H1 (cell line): ENCODE measurements around the gene ZNF516. TPM values are rescaled to one million over a fixed set of nuclear protein-coding genes. Genes with fewer than 3 reads are reported as not detected.

Experiments
- CTCF ChIA-PET: fragments of 300-600 bp; sonication (Branson Sonifier 250); formaldehyde crosslinking; loops from one replicate; lab custom pipeline; 2021; ENCODE audit not compliant: partially characterized antibody; lab: Charles Lee
- POLR2A ChIA-PET: fragments of 300-600 bp; sonication (Branson Sonifier 250); formaldehyde crosslinking; loops from one replicate; lab custom pipeline; 2021; ENCODE audit warnings: inconsistent platforms; ENCODE audit not compliant: partially characterized antibody; lab: Charles Lee
- DNase-seq, 2 experiments: peaks; one replicate each; pipeline versions ENCODE4 v3.0.0 to v3.0.0-alpha.2; 2010 to 2022; ENCODE audit warnings: low spot score in 2 of 2, low read depth in 1 of 2, mixed read lengths in 1 of 2
- FAIRE-seq: peaks from 2 replicates; lab custom pipeline; 2011; peaks lifted over from hg19 to GRCh38; lab: Jason Lieb, UNC
- H2AFZ ChIP-seq: 2 replicates; pipeline ENCODE4 v1.8.1; 2012; ENCODE audit warnings: low read length, inconsistent platforms
- H2AK5ac ChIP-seq: 2 replicates; pipeline ENCODE4 v1.6.1; 2013; ENCODE audit warnings: low read depth, low read length
- H2BK120ac ChIP-seq: replicated peaks from 2 replicates; pipeline ENCODE3; 2013; ENCODE audit warnings: low read depth, low read length, inconsistent platforms
- H2BK12ac ChIP-seq: 2 replicates; pipeline ENCODE4 v1.6.1; 2013; ENCODE audit warnings: low read depth, low read length
- H2BK15ac ChIP-seq: 2 replicates; pipeline ENCODE4 v1.6.1; 2013; ENCODE audit warnings: low read length
- H2BK20ac ChIP-seq: 2 replicates; pipeline ENCODE4 v1.6.1; 2013; ENCODE audit warnings: low read length
- H2BK5ac ChIP-seq: 2 replicates; pipeline ENCODE4 v1.6.1; 2013; ENCODE audit warnings: low read depth, low read length
- H3K14ac ChIP-seq: 2 replicates; pipeline ENCODE4 v1.6.1; 2013; ENCODE audit warnings: inconsistent platforms; ENCODE audit not compliant: insufficient read length
- H3K18ac ChIP-seq: 2 replicates; pipeline ENCODE4 v1.6.1; 2013; ENCODE audit warnings: low read length; ENCODE audit errors: extremely low read depth
- H3K23ac ChIP-seq: 2 replicates; pipeline ENCODE4 v1.6.1; 2013; ENCODE audit warnings: inconsistent platforms; ENCODE audit not compliant: insufficient read length
- H3K23me2 ChIP-seq: 2 replicates; pipeline ENCODE4 v1.6.1; 2013; ENCODE audit warnings: low read depth, low read length
- H3K27ac ChIP-seq: 2 replicates; pipeline ENCODE4 v1.6.1; 2011; ENCODE audit warnings: low read depth, low read length, inconsistent platforms
- H3K27me3 ChIP-seq, 4 experiments: replicated peaks in 1 of 4; 1 replicate in 1 of 4; 2 replicates in 3 of 4; pipeline versions ENCODE4 v1.6.1 to v1.8.1; 2011 to 2013; ENCODE audit warnings: low read length in 3 of 4, mild to moderate bottlenecking in 3 of 4, inconsistent platforms in 2 of 4, mixed read lengths in 2 of 4, moderate library complexity in 1 of 4; ENCODE audit not compliant: control insufficient read depth in 3 of 4, insufficient read depth in 3 of 4; ENCODE audit errors: extremely low read depth in 1 of 4
- H3K36me3 ChIP-seq, 4 experiments: 2 replicates each; pipeline versions ENCODE4 v1.6.1 to v1.8.1; 2011 to 2013; ENCODE audit warnings: mild to moderate bottlenecking in 4 of 4, low read length in 3 of 4, moderate library complexity in 2 of 4, control low read depth in 1 of 4, inconsistent platforms in 1 of 4; ENCODE audit not compliant: insufficient read depth in 4 of 4, control insufficient read depth in 2 of 4
- H3K4ac ChIP-seq: replicated peaks from 2 replicates; pipeline ENCODE3; 2013; ENCODE audit warnings: low read length, low read depth, mixed read lengths, inconsistent platforms; ENCODE audit not compliant: insufficient read length
- H3K4me1 ChIP-seq, 4 experiments: replicated peaks in 1 of 4; 1 replicate in 1 of 4; 2 replicates in 3 of 4; pipeline versions ENCODE4 v1.6.1 to v1.8.1; 2011 to 2013; ENCODE audit warnings: low read length in 3 of 4, inconsistent platforms in 2 of 4, mixed read lengths in 1 of 4; ENCODE audit not compliant: insufficient read depth in 4 of 4, control insufficient read depth in 3 of 4
- H3K4me2 ChIP-seq, 2 experiments: 2 replicates each; pipeline versions ENCODE4 v1.6.1 to v1.8.1; 2011 to 2013; ENCODE audit warnings: low read depth in 2 of 2, low read length in 2 of 2, control low read depth in 1 of 2, inconsistent platforms in 1 of 2, mild to moderate bottlenecking in 1 of 2; ENCODE audit not compliant: insufficient read depth in 1 of 2
- H3K4me3 ChIP-seq, 4 experiments: fragments of 200-600, 300-600 bp in 1 of 4; sonication (generic), shearing (Covaris generic), sonication (Bioruptor Twin) in 1 of 4; 2 replicates each; pipeline versions ENCODE4 v1.5.1 to v1.8.1; 2011 to 2016; ENCODE audit warnings: low read length in 4 of 4, low read depth in 3 of 4, control low read depth in 2 of 4, inconsistent platforms in 2 of 4, mild to moderate bottlenecking in 2 of 4, mixed read lengths in 1 of 4, moderate library complexity in 1 of 4; ENCODE audit not compliant: insufficient read depth in 2 of 4; ENCODE audit errors: extremely low read depth in 1 of 4
- H3K56ac ChIP-seq: replicated peaks from 2 replicates; pipeline ENCODE3; 2013; ENCODE audit warnings: low read depth, mild to moderate bottlenecking, mixed read lengths, low read length, inconsistent platforms; ENCODE audit not compliant: insufficient read length
- H3K79me1 ChIP-seq: 2 replicates; pipeline ENCODE4 v1.6.1; 2013; ENCODE audit warnings: low read depth, low read length, control low read depth
- H3K79me2 ChIP-seq, 2 experiments: 2 replicates each; pipeline versions ENCODE4 v1.6.1 to v1.8.1; 2012 to 2013; ENCODE audit warnings: low read length in 2 of 2, mild to moderate bottlenecking in 2 of 2, inconsistent platforms in 1 of 2; ENCODE audit not compliant: insufficient read depth in 2 of 2, control insufficient read depth in 1 of 2
- H3K9ac ChIP-seq, 4 experiments: replicated peaks in 1 of 4; 1 replicate in 1 of 4; 2 replicates in 3 of 4; pipeline versions ENCODE4 v1.6.1 to v1.8.1; 2011 to 2013; ENCODE audit warnings: low read depth in 3 of 4, low read length in 3 of 4, control low read depth in 2 of 4, mild to moderate bottlenecking in 2 of 4, moderate library complexity in 2 of 4, inconsistent platforms in 1 of 4; ENCODE audit errors: extremely low read depth in 1 of 4
- H3K9me3 ChIP-seq, 2 experiments: 2 replicates each; pipeline versions ENCODE4 v1.6.1 to v1.8.1; 2012 to 2013; ENCODE audit warnings: mild to moderate bottlenecking in 2 of 2, moderate library complexity in 2 of 2, control low read depth in 1 of 2, inconsistent platforms in 1 of 2, low read depth in 1 of 2, low read length in 1 of 2, mixed read lengths in 1 of 2; ENCODE audit not compliant: insufficient read depth in 2 of 2
- H4K20me1 ChIP-seq, 2 experiments: replicated peaks in 1 of 2; 2 replicates each; pipeline versions ENCODE3 to v1.8.1; 2011 to 2013; ENCODE audit warnings: inconsistent platforms in 2 of 2, low read length in 2 of 2, mild to moderate bottlenecking in 1 of 2; ENCODE audit not compliant: insufficient read depth in 2 of 2, control insufficient read depth in 1 of 2
- H4K5ac ChIP-seq: 2 replicates; pipeline ENCODE4 v1.6.1; 2013; ENCODE audit warnings: low read length, low read depth, mixed read lengths, inconsistent platforms; ENCODE audit not compliant: insufficient read length
- H4K8ac ChIP-seq: 2 replicates; pipeline ENCODE4 v1.8.0; 2013; ENCODE audit warnings: mild to moderate bottlenecking, moderate library complexity, low read length, inconsistent platforms; ENCODE audit not compliant: insufficient read depth; ENCODE audit errors: extremely low read depth
- H4K91ac ChIP-seq: replicated peaks from 2 replicates; pipeline ENCODE3; 2013; ENCODE audit warnings: low read length, mixed read lengths, inconsistent platforms; ENCODE audit not compliant: insufficient read length
- CREB1 ChIP-seq: IDR thresholded peaks from 2 replicates; pipeline ENCODE4 v1.6.1; 2012; ENCODE audit warnings: inconsistent platforms
- GTF2F1 ChIP-seq: IDR thresholded peaks from 2 replicates; pipeline ENCODE4 v1.6.1; 2012; ENCODE audit warnings: low read depth, low read length, improper control_type of control experiment, borderline replicate concordance
- RAD21 ChIP-seq, 2 experiments: IDR thresholded peaks in 1 of 2; conservative IDR thresholded peaks in 1 of 2; 2 replicates each; pipeline ENCODE4 v1.6.1; 2011; ENCODE audit warnings: low read depth in 2 of 2, low read length in 2 of 2, improper control_type of control experiment in 1 of 2, inconsistent platforms in 1 of 2, mild to moderate bottlenecking in 1 of 2, moderate library complexity in 1 of 2
- SIN3A ChIP-seq, 2 experiments: IDR thresholded peaks in 1 of 2; conservative IDR thresholded peaks in 1 of 2; 2 replicates each; pipeline ENCODE4 v1.6.1; 2011 to 2012; ENCODE audit warnings: low read length in 2 of 2, improper control_type of control experiment in 1 of 2, low read depth in 1 of 2, mild to moderate bottlenecking in 1 of 2
- SUZ12 ChIP-seq: fragments of 200-600 bp; sonication (generic); IDR thresholded peaks from 2 replicates; pipeline ENCODE4 v1.6.1; 2012; ENCODE audit warnings: mild to moderate bottlenecking, inconsistent platforms, low read length, moderate library complexity, mixed read lengths
- YY1 ChIP-seq: IDR thresholded peaks from 2 replicates; pipeline ENCODE4 v1.6.1; 2011; ENCODE audit warnings: low read depth, mild to moderate bottlenecking, low read length
- WGBS, 2 experiments: shearing (Covaris generic) in 1 of 2; methylation state at CpG; one replicate each; pipeline versions ENCODE4 v1.1.6 to v1.1.7; 2013 to 2015; ENCODE audit warnings: low lambda C conversion rate in 2 of 2, mixed read lengths in 2 of 2, inconsistent platforms in 1 of 2, low coverage in 1 of 2, missing lambda C conversion rate in 1 of 2; ENCODE audit not compliant: insufficient replicate concordance in 2 of 2, insufficient coverage in 1 of 2, insufficient read length in 1 of 2; ENCODE audit errors: extremely low coverage in 1 of 2, missing lambda C conversion rate in 1 of 2; 5-methylcytosine and 5-hydroxymethylcytosine counted together
- polyA plus RNA-seq, 7 experiments: library from polyadenylated mRNA; depleted of rRNA in 3 of 7; stranded (reverse) in 5 of 7; unstranded in 2 of 7; fragments of >200 nt in 5 of 7; fragments of 200-250 nt in 2 of 7; gene quantifications; 1 replicate in 5 of 7; 2 replicates in 1 of 7; 4 replicates in 1 of 7; pipeline versions ENCODE4 v1.2.1 to v1.2.3, GENCODE V29; 2011 to 2013; ENCODE audit warnings: missing spikeins in 2 of 7, mixed read lengths in 2 of 7
- total RNA-seq: library from RNA; stranded (reverse); fragmentation: NEBNext Ultra II Directional; extraction: Animal tissue kit (Norgen Biotek cat#: 25700); gene quantifications from 2 replicates; pipeline ENCODE4 v1.2.1, GENCODE V29; 2021
- TF ChIP-seq, protein P1 (sequence below): IDR thresholded peaks from 2 replicates; pipeline ENCODE4 v1.6.1; 2011; ENCODE audit warnings: low read length, improper control_type of control experiment
- TF ChIP-seq, protein P2 (sequence below), 3 experiments: IDR thresholded peaks; 1 replicate in 2 of 3; 2 replicates in 1 of 3; pipeline versions ENCODE4 v1.5.1 to v1.6.1; 2011; ENCODE audit warnings: low read length in 3 of 3, mild to moderate bottlenecking in 3 of 3, inconsistent platforms in 2 of 3, low read depth in 1 of 3, moderate library complexity in 1 of 3; ENCODE audit not compliant: insufficient read depth in 1 of 3; ENCODE audit errors: control extremely low read depth in 1 of 3

The ZNF516 gene
- total and polyA plus RNA-seq, 2 of the 8 experiments (the other 6 are each of a cell fraction or from before 2014, with no cell fraction given) = 7.3 to 17.0 TPM

DNA sequence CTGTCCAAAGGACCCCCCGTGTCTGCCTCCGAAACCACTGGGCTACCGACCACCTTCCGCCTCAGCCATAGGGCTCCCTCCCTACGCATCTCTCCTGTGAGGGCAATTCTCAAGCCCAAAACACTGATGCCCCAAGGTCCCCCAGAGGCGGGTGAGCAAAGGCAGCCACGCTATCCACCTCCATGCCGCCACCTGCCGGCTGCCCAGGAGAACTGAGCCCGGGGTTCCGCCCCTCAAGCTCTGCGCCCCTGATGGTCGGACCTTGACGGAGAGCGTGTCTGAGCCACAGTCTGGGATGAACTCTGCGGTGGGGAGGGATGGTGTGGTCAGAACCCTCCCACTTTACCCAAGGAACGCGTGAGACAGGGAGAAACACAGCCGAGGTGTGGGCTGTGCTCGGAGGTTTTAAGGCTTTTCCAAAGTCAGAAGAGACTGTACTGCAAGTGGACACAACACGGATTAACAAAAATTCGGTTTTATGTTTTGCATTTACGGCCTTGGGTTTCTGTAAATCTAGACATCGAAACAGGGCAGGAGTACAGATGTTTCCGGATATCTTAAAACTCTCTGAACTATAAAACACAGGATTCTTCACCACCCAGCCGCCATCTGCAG, 114.1 kb downstream of the ZNF516 start:
- H2BK5ac ChIP-seq = no peak overlapping the region
- H2BK12ac ChIP-seq = no peak overlapping the region
- peaks cover 0 to 8% (median 2%) of the 10 kb centered on the region in 4 experiments; a peak in 3 of 8 replicates for H3K36me3 ChIP-seq
- no peak overlapping the region for H2AK5ac ChIP-seq
- no peaks in the 10 kb centered on the region for H3K27me3 ChIP-seq
- no peaks in the 10 kb centered on the region for H3K23me2 ChIP-seq
- TF ChIP-seq CREB1 (0 out of 2 replicates have a peak, but pooled peaks have one; percentile 38), RAD21 (IDR thresholded peaks at IDR 0.05 in 1 of 2, conservative IDR thresholded peaks at IDR 0.05 in 1 of 2; ENCODE audit: low read depth in 2 of 2, low read length in 2 of 2) (peak; percentile 56 to 65), SUZ12 (no peak), GTF2F1 (no peak), SIN3A (conservative IDR thresholded peaks at IDR 0.05 in 1 of 2, IDR thresholded peaks at IDR 0.05 in 1 of 2; ENCODE audit: low read depth in 1 of 2, low read length in 2 of 2) (0 out of 4 replicates have a peak, but pooled peaks of 1 of the 2 experiments have one; percentile 24), YY1 (peak; percentile 49; the same call in 1 of the 2 replicates)
- TF ChIP-seq, protein P1, sequence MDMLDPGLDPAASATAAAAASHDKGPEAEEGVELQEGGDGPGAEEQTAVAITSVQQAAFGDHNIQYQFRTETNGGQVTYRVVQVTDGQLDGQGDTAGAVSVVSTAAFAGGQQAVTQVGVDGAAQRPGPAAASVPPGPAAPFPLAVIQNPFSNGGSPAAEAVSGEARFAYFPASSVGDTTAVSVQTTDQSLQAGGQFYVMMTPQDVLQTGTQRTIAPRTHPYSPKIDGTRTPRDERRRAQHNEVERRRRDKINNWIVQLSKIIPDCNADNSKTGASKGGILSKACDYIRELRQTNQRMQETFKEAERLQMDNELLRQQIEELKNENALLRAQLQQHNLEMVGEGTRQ = peak; percentile 14; the same call in 1 of the 2 replicates
- TF ChIP-seq, protein P2, sequence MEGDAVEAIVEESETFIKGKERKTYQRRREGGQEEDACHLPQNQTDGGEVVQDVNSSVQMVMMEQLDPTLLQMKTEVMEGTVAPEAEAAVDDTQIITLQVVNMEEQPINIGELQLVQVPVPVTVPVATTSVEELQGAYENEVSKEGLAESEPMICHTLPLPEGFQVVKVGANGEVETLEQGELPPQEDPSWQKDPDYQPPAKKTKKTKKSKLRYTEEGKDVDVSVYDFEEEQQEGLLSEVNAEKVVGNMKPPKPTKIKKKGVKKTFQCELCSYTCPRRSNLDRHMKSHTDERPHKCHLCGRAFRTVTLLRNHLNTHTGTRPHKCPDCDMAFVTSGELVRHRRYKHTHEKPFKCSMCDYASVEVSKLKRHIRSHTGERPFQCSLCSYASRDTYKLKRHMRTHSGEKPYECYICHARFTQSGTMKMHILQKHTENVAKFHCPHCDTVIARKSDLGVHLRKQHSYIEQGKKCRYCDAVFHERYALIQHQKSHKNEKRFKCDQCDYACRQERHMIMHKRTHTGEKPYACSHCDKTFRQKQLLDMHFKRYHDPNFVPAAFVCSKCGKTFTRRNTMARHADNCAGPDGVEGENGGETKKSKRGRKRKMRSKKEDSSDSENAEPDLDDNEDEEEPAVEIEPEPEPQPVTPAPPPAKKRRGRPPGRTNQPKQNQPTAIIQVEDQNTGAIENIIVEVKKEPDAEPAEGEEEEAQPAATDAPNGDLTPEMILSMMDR (IDR thresholded peaks at IDR 0.05; ENCODE audit: control extremely low read depth in 1 of 3, insufficient read depth in 1 of 3, low read depth in 1 of 3, low read length in 3 of 3) = peak; percentile 92 to 99 (median 97)
- TF ChIP-seq, all 59 proteins: peak for 6
- peaks cover 2% of the 10 kb centered on the region for H3K79me1 ChIP-seq
- no peak overlapping the region for H3K23ac ChIP-seq
- H3K4ac ChIP-seq = no peak overlapping the region
- FAIRE-seq = peak; percentile 76
- ChIA-PET POLR2A (no interaction called here), CTCF (interaction anchor here (0.5 to 2.0 kb wide), 13 partner anchors 8 to 424 kb away, joined by 3 to 13 read pairs (median 4); no protein-coding TSS in a partner anchor)
- H3K56ac ChIP-seq = no peak overlapping the region
- no peak overlapping the region for H2AFZ ChIP-seq
- H4K8ac ChIP-seq = no peak overlapping the region
- WGBS, 2 experiments = 40% methylated on average over 26 of the region's 26 CpGs; no CpG with 5 or more reads in 1 of the 2 experiments
- no peak overlapping the region for H3K9ac ChIP-seq
- no peak overlapping the region for H2BK15ac ChIP-seq
- H3K27ac ChIP-seq = no peak overlapping the region
- H2BK20ac ChIP-seq = no peak overlapping the region
- H3K14ac ChIP-seq = no peak overlapping the region
- no peak overlapping the region; a peak in 1 of 4 replicates for H3K4me2 ChIP-seq
- H2BK120ac ChIP-seq = no peak overlapping the region
- no peak overlapping the region for H3K4me3 ChIP-seq
- H3K79me2 ChIP-seq = no peaks in the 10 kb centered on the region
- H3K18ac ChIP-seq = no peak overlapping the region
- H4K5ac ChIP-seq = no peak overlapping the region
- no peak overlapping the region for H4K91ac ChIP-seq
- no peaks in the 10 kb centered on the region for H3K9me3 ChIP-seq
- peak; percentile 43 to 90 for DNase-seq
- H3K4me1 ChIP-seq = peaks cover 0 to 3% (median 0%) of the 10 kb centered on the region in 4 experiments; a peak in 4 of 7 replicates
- no peaks in the 10 kb centered on the region for H4K20me1 ChIP-seq
